IPS DF 4.7 (cell line): ENCODE measurements around the gene CAMK1D.
"Not testable (repeated sequence)": the region's sequence is repeated elsewhere in the genome, so short reads cannot be mapped to it uniquely, and the experiment has no call there.

Experiments
- DNase-seq: peaks from one replicate; pipeline ENCODE4 v3.0.0-alpha.2; 2013; ENCODE audit warnings: low spot score; ENCODE audit errors: extremely low read depth

The CAMK1D gene

GRCh38 chr10:12839941-12840611 lies 490.7 kb downstream of the CAMK1D start:
- no peak for DNase-seq

GRCh38 chr10:12841426-12841825 lies 492.1 kb downstream of the CAMK1D start:
- DNase-seq = no peak

GRCh38 chr10:12841826-12842225 lies 492.5 kb downstream of the CAMK1D start:
- no peak for DNase-seq

- DNase-seq = no peak
Measured at GRCh38 chr10:12842310-12842709, 493.0 kb downstream of the CAMK1D start.

GRCh38 chr10:12843296-12843945 lies 494.1 kb downstream of the CAMK1D start:
- DNase-seq = no peak

GRCh38 chr10:12844811-12845483 lies 495.6 kb downstream of the CAMK1D start:
- DNase-seq = no peak

GRCh38 chr10:12846718-12847117 lies 497.4 kb downstream of the CAMK1D start:
- no peak for DNase-seq

- peak; percentile 25 for DNase-seq
Measured at GRCh38 chr10:12847361-12847975, 498.1 kb downstream of the CAMK1D start.

- no peak for DNase-seq
Measured at GRCh38 chr10:12848439-12849173, 499.3 kb downstream of the CAMK1D start.

- DNase-seq = no peak
Measured at GRCh38 chr10:12849319-12850181, 500.2 kb downstream of the CAMK1D start.

GRCh38 chr10:12852687-12853086 lies 503.3 kb downstream of the CAMK1D start:
- no peak for DNase-seq

- no peak for DNase-seq
Measured at GRCh38 chr10:12854988-12855387, 505.6 kb downstream of the CAMK1D start.

- DNase-seq = no peak
Measured at GRCh38 chr10:12862459-12862858, 513.1 kb downstream of the CAMK1D start.

- DNase-seq = not testable (repeated sequence)
Measured at GRCh38 chr10:12865515-12865914, 516.2 kb downstream of the CAMK1D start.

GRCh38 chr10:12868229-12868628 lies 518.9 kb downstream of the CAMK1D start:
- DNase-seq = no peak

- DNase-seq = no peak
Measured at GRCh38 chr10:12869427-12869826, 520.1 kb downstream of the CAMK1D start.

GRCh38 chr10:12872577-12872976 lies 523.2 kb downstream of the CAMK1D start:
- no peak for DNase-seq

GRCh38 chr10:12873172-12873571 lies 523.8 kb downstream of the CAMK1D start:
- no peak for DNase-seq

GRCh38 chr10:12874501-12874900 lies 525.2 kb downstream of the CAMK1D start:
- no peak for DNase-seq

- DNase-seq = no peak
Measured at GRCh38 chr10:12875100-12875499, 525.8 kb downstream of the CAMK1D start.
